SK-N-SH (cell line): ENCODE data around the gene LGALS3BP. TPM values are rescaled to one million over a fixed set of nuclear protein-coding genes. Genes with fewer than 3 reads are reported as not detected.

ENCODE experiments used
- CTCF ChIA-PET: fragments of 300-600, 350-600 bp; formaldehyde crosslinking; extraction: SDS; loops from one replicate; lab custom pipeline; 2021; lab: Yijun Ruan, JAX
- POLR2A ChIA-PET: fragments of 350-600 bp; sonication (Branson Sonifier 250); formaldehyde crosslinking; extraction: SDS; loops from one replicate; lab custom pipeline; 2020; ENCODE audit warnings: antibody characterized with exemption, inconsistent platforms; lab: Yijun Ruan, JAX
- DNase-seq: peaks from one replicate; pipeline ENCODE4 v3.0.0; 2012
- H2AFZ ChIP-seq: fragments of 200-600 bp; sonication (generic); 2 replicates; pipeline ENCODE4 v1.8.1; 2016; ENCODE audit warnings: antibody characterized with exemption, mild to moderate bottlenecking, low read depth
- H3F3A ChIP-seq: fragments of 200-600 bp; sonication (generic); replicated peaks from 2 replicates; pipeline ENCODE3; 2016; ENCODE audit warnings: antibody characterized with exemption, mild to moderate bottlenecking; ENCODE audit not compliant: insufficient read depth
- H3K27ac ChIP-seq, 2 experiments: fragments of 200-500 bp in 1 of 2; fragments of 200-600 bp in 1 of 2; sonication (Bioruptor generic) in 1 of 2; sonication (generic), shearing (Covaris generic) in 1 of 2; 2 replicates each; pipeline versions ENCODE4 v1.5.1 to v1.6.1; 2014 to 2016; ENCODE audit warnings: low read depth in 2 of 2, inconsistent platforms in 1 of 2, low read length in 1 of 2, mild to moderate bottlenecking in 1 of 2, mixed read lengths in 1 of 2
- H3K27me3 ChIP-seq: fragments of 200-600 bp; sonication (generic), shearing (Covaris generic); 2 replicates; pipeline ENCODE4 v1.6.1; 2016; ENCODE audit warnings: mixed run types; ENCODE audit not compliant: insufficient read depth
- H3K36me3 ChIP-seq, 2 experiments: fragments of 200-500 bp in 1 of 2; fragments of 200-600 bp in 1 of 2; sonication (Bioruptor generic) in 1 of 2; sonication (generic) in 1 of 2; replicated peaks in 1 of 2; 2 replicates each; pipeline versions ENCODE3 to v1.5.1; 2014 to 2016; ENCODE audit warnings: low read length in 1 of 2, mild to moderate bottlenecking in 1 of 2; ENCODE audit not compliant: insufficient read depth in 2 of 2, control insufficient read depth in 1 of 2
- H3K4me1 ChIP-seq, 2 experiments: fragments of 200-500 bp in 1 of 2; fragments of 200-600 bp in 1 of 2; sonication (Bioruptor generic) in 1 of 2; sonication (generic), shearing (Covaris generic) in 1 of 2; 2 replicates each; pipeline versions ENCODE4 v1.5.1 to v1.6.1; 2014 to 2016; ENCODE audit warnings: low read depth in 1 of 2, low read length in 1 of 2, mixed run types in 1 of 2; ENCODE audit not compliant: insufficient read depth in 2 of 2, control insufficient read depth in 1 of 2
- H3K4me2 ChIP-seq: fragments of 200-600 bp; sonication (generic), shearing (Covaris generic); 2 replicates; pipeline ENCODE4 v1.6.1; 2017; ENCODE audit warnings: mixed run types
- H3K4me3 ChIP-seq, 2 experiments: fragments of 200-500 bp in 1 of 2; fragments of 200-600 bp in 1 of 2; sonication (Bioruptor generic) in 1 of 2; sonication (generic), shearing (Covaris generic) in 1 of 2; 2 replicates each; pipeline versions ENCODE4 v1.5.1 to v1.8.1; 2014 to 2016; ENCODE audit warnings: low read depth in 2 of 2, inconsistent platforms in 1 of 2, low read length in 1 of 2, mild to moderate bottlenecking in 1 of 2, mixed read lengths in 1 of 2, moderate library complexity in 1 of 2
- H3K79me2 ChIP-seq: fragments of 200-600 bp; sonication (generic); 2 replicates; pipeline ENCODE4 v1.8.1; 2017; ENCODE audit warnings: mild to moderate bottlenecking; ENCODE audit not compliant: insufficient read depth
- H3K9ac ChIP-seq: fragments of 200-600 bp; sonication (generic); 2 replicates; pipeline ENCODE4 v1.6.1; 2017; ENCODE audit warnings: mixed run types
- H3K9me2 ChIP-seq: fragments of 200-600 bp; sonication (generic); 2 replicates; pipeline ENCODE4 v1.6.1; 2017; ENCODE audit warnings: mixed run types
- H3K9me3 ChIP-seq: fragments of 200-600 bp; sonication (generic); 2 replicates; pipeline ENCODE4 v1.6.1; 2017; ENCODE audit warnings: mixed run types, mild to moderate bottlenecking, moderate library complexity
- H4K20me1 ChIP-seq: fragments of 200-600 bp; sonication (generic); 2 replicates; pipeline ENCODE4 v1.6.1; 2017; ENCODE audit warnings: mild to moderate bottlenecking, mixed run types; ENCODE audit not compliant: insufficient read depth
- CHD2 ChIP-seq: fragments of 150-350 bp; IDR thresholded peaks from 2 replicates; pipeline ENCODE4 v1.6.1; 2018; ENCODE audit warnings: low read length; ENCODE audit not compliant: partially characterized antibody
- CTCF ChIP-seq: fragments of 200-600 bp; sonication (generic); IDR thresholded peaks from 2 replicates; pipeline ENCODE4 v1.6.1; 2017; ENCODE audit warnings: antibody characterized with exemption, mild to moderate bottlenecking, moderate library complexity
- ELF1 ChIP-seq: IDR thresholded peaks from 2 replicates; pipeline ENCODE4 v1.4.0; 2012
- EP300 ChIP-seq, 2 experiments: IDR thresholded peaks; 2 replicates each; pipeline versions ENCODE4 v1.4.0 to v1.6.1; 2012; ENCODE audit warnings: borderline replicate concordance in 1 of 2, low read depth in 1 of 2, low read length in 1 of 2
- FOSL2 ChIP-seq: IDR thresholded peaks from 2 replicates; pipeline ENCODE4 v1.4.0; 2012; ENCODE audit warnings: low read depth, mild to moderate bottlenecking, moderate library complexity, borderline replicate concordance
- FOXJ3 ChIP-seq: sonication (generic); formaldehyde crosslinking; IDR thresholded peaks from 2 replicates; pipeline ENCODE4 v1.5.1; 2020; ENCODE audit warnings: mild to moderate bottlenecking, missing genetic modification reagents
- FOXM1 ChIP-seq: IDR thresholded peaks from 2 replicates; pipeline ENCODE4 v1.4.0; 2012; ENCODE audit warnings: low read depth, mild to moderate bottlenecking
- GATA2 ChIP-seq: sonication (generic); formaldehyde crosslinking; IDR thresholded peaks from 2 replicates; pipeline ENCODE4 v1.5.0; 2020; ENCODE audit warnings: mild to moderate bottlenecking, missing genetic modification reagents
- JUND ChIP-seq: IDR thresholded peaks from 2 replicates; pipeline ENCODE4 v1.4.0; 2012
- MAX ChIP-seq: IDR thresholded peaks from 2 replicates; pipeline ENCODE4 v1.4.0; 2012; ENCODE audit warnings: low read depth
- MEF2A ChIP-seq: IDR thresholded peaks from 2 replicates; pipeline ENCODE4 v1.4.0; 2012; ENCODE audit warnings: low read depth, borderline replicate concordance
- MXI1 ChIP-seq: IDR thresholded peaks from 2 replicates; pipeline ENCODE4 v1.6.1; 2012; ENCODE audit warnings: mild to moderate bottlenecking, low read depth, low read length, improper control_type of control experiment
- NRF1 ChIP-seq: IDR thresholded peaks from 2 replicates; pipeline ENCODE4 v1.6.1; 2012; ENCODE audit warnings: low read depth, mild to moderate bottlenecking, low read length
- POLR2AphosphoS5 ChIP-seq: IDR thresholded peaks from 2 replicates; pipeline ENCODE4 v1.6.1; 2012; ENCODE audit warnings: low read depth, low read length
- RAD21 ChIP-seq: IDR thresholded peaks from 2 replicates; pipeline ENCODE4 v1.6.1; 2012; ENCODE audit warnings: mild to moderate bottlenecking, low read length
- RCOR1 ChIP-seq: fragments of 150-350 bp; IDR thresholded peaks from 2 replicates; pipeline ENCODE4 v1.6.1; 2017; ENCODE audit warnings: antibody characterized with exemption, low read length
- RXRA ChIP-seq: IDR thresholded peaks from 2 replicates; pipeline ENCODE4 v1.4.0; 2012; ENCODE audit warnings: low read depth, mild to moderate bottlenecking, borderline replicate concordance
- SMC3 ChIP-seq: IDR thresholded peaks from 2 replicates; pipeline ENCODE4 v1.6.1; 2012; ENCODE audit warnings: low read depth, low read length, improper control_type of control experiment
- TAF1 ChIP-seq: IDR thresholded peaks from 2 replicates; pipeline ENCODE4 v1.6.1; 2012; ENCODE audit warnings: low read depth, mild to moderate bottlenecking, low read length, moderate library complexity, borderline replicate concordance
- TCF12 ChIP-seq: IDR thresholded peaks from 2 replicates; pipeline ENCODE4 v1.4.0; 2012
- WGBS: methylation state at CpG from one replicate; pipeline ENCODE4 v1.1.6; 2017; ENCODE audit warnings: low lambda C conversion rate; 5-methylcytosine and 5-hydroxymethylcytosine counted together
- polyA plus RNA-seq, 3 experiments: library from polyadenylated mRNA; depleted of rRNA; stranded (reverse); fragments of >200 nt; gene quantifications; 2 replicates each; pipeline ENCODE4 v1.2.3, GENCODE V29; 2012
- TF ChIP-seq, protein P1 (sequence below): fragments of 150-350 bp; IDR thresholded peaks from 2 replicates; pipeline ENCODE4 v1.6.1; 2017; ENCODE audit warnings: antibody characterized with exemption, low read length, low read depth, borderline replicate concordance
- TF ChIP-seq, protein P2 (sequence below): IDR thresholded peaks from 2 replicates; pipeline ENCODE4 v1.4.0; 2012; ENCODE audit warnings: low read depth, borderline replicate concordance

The LGALS3BP gene
- polyA plus RNA-seq, 1 of the 3 experiments (the other 2 are of a cell fraction): 579 TPM

DNA sequence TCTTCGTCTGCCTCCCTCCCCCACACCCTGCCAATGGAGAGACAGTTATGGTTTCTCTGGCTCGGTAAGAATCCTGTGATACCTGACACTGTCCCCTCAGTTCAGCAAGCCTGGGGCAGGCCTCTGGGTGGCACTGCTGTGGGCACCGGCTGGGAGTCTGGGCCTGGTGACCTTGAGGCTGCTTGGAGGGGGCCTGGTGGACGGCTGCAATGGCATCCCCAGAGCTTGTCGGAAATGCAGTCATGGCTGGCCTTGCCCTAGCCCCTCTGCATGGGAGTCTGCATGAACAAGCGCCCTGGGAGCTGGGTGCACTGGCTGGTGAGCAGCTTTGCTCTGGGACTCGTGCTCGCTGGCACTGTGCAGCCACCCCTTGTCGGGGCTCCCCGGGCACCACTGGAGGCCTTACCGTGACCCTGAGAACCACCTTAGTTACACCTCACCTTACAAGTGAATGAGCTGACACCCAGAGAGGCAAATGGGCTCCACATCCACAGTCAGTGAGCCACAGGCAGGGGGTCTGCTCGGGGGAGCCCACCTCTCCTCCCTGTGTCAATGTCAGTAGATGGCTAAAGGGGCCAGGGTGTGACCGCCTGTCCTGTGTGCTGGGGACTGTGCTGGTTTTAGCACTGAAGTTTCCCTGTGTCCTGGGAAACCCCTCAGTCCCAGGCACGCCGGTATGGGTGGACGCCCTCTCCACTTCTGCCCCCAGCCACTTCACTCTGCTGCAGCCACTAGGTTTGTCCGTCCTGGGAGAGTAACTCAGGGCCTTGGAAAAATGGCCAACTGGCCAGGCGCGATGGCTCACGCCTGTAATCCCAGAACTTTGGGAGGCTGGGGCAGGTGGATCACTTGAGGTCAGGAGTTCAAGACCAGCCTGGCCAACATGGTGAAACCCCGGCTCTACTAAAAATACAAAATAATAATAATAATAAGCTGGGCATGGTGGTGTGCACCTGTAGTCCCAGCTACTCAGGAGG is 1.4 kb downstream of the LGALS3BP start:
- Histone ChIP-seq H4K20me1 (no peaks in the 10 kb centered on the region; the same call in 1 of the 2 replicates), H3F3A (peaks cover 15% of the 10 kb centered on the region), H3K4me3 (peak overlapping the region; percentile 44 to 68)
- 74% methylated on average over 15 of the region's 21 CpGs for WGBS
- TF ChIP-seq RCOR1 (no peak), ELF1 (no peak), CHD2 (peak; percentile 15), SMC3 (no peak), JUND (no peak), CTCF (peak; percentile 32), NRF1 (no peak), TCF12 (no peak), RXRA (no peak), GATA2 (CRISPR knock-in tag) (no peak), MAX (no peak), FOSL2 (no peak), FOXM1 (no peak), EP300 (IDR thresholded peaks at IDR 0.05; ENCODE audit: borderline replicate concordance in 1 of 2, low read depth in 1 of 2, low read length in 1 of 2) (no peak), FOXJ3 (CRISPR knock-in tag) (no peak), MEF2A (no peak), POLR2AphosphoS5 (no peak), MXI1 (no peak), RAD21 (0 out of 2 replicates have a peak, but pooled peaks have one; percentile 23), TAF1 (no peak)
- TF ChIP-seq, protein P1, sequence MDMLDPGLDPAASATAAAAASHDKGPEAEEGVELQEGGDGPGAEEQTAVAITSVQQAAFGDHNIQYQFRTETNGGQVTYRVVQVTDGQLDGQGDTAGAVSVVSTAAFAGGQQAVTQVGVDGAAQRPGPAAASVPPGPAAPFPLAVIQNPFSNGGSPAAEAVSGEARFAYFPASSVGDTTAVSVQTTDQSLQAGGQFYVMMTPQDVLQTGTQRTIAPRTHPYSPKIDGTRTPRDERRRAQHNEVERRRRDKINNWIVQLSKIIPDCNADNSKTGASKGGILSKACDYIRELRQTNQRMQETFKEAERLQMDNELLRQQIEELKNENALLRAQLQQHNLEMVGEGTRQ: no peak
- TF ChIP-seq, protein P2, sequence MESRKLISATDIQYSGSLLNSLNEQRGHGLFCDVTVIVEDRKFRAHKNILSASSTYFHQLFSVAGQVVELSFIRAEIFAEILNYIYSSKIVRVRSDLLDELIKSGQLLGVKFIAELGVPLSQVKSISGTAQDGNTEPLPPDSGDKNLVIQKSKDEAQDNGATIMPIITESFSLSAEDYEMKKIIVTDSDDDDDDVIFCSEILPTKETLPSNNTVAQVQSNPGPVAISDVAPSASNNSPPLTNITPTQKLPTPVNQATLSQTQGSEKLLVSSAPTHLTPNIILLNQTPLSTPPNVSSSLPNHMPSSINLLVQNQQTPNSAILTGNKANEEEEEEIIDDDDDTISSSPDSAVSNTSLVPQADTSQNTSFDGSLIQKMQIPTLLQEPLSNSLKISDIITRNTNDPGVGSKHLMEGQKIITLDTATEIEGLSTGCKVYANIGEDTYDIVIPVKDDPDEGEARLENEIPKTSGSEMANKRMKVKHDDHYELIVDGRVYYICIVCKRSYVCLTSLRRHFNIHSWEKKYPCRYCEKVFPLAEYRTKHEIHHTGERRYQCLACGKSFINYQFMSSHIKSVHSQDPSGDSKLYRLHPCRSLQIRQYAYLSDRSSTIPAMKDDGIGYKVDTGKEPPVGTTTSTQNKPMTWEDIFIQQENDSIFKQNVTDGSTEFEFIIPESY: no peak
- TF ChIP-seq, all 33 proteins: peak for 3
- peaks cover 20 to 63% of the 10 kb centered on the region in 2 experiments; a peak in 3 of 4 replicates for H3K4me1 ChIP-seq
- ChIA-PET POLR2A (interaction anchor here (1.4 to 1.7 kb wide), 2 partner anchors 20 to 49 kb away, joined by 4 to 6 read pairs; no protein-coding TSS in a partner anchor), CTCF (interaction anchor here (0.6 to 26.0 kb wide), 13 partner anchors 9 to 436 kb away, joined by 3 to 458 read pairs (median 4); no protein-coding TSS in a partner anchor)
- DNase-seq: peak; percentile 78
- H3K9me3 ChIP-seq: no peaks in the 10 kb centered on the region
- H3K27ac ChIP-seq: peak overlapping the region in 1 of 2 experiments; percentile 56; a peak in 1 of 4 replicates
- no peaks in the 10 kb centered on the region for H3K27me3 ChIP-seq
- peak overlapping the region; percentile 74; the same call in 1 of the 2 replicates for H3K9ac ChIP-seq
- peaks cover 0 to 25% of the 10 kb centered on the region in 2 experiments for H3K36me3 ChIP-seq
- H3K79me2 ChIP-seq: peaks cover 29% of the 10 kb centered on the region
- H3K4me2 ChIP-seq: peak overlapping the region; percentile 94
- no peaks in the 10 kb centered on the region for H3K9me2 ChIP-seq
- H2AFZ ChIP-seq: no peak overlapping the region
